HG03571 (cell line): ENCODE data around the gene PRR20G.
"Not testable (repeated sequence)": the region's sequence is repeated elsewhere in the genome, so short reads cannot be mapped to it uniquely, and the experiment has no call there.

Experiments used
- ATAC-seq: cut with Tn5 transposase; IDR thresholded peaks from one replicate; pipeline ENCODE4 v1.9.1; 2021; ENCODE audit not compliant: unreplicated experiment

Gene PRR20G

DNA sequence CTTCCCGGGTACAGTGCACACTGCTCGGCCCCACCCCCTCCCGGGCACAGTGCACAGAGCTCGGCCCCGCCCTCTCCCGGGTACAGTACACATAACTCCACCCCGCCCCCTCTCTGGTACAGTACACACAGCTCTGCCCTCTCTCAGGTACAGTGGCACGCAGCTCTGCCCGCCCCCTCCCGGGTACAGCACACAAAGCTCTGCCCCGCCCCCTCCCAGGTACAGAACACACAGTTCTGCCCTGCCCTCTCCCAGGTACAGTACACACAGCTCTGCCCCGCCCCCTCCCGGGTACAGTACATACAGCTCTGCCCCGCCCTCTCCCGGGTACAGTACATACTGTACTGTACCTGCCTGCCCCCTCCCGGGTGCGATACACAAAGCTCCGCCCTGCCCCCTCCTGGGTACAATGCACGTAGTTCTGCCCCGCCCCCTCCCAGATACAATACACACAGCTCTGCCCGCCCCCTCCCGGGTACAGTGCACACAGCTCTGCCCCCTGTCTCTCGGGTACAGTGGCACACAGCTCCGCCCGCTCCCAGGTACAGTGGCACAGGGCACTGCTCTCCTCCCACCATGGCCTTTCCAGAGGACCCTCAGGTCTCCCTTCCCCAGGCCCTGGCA is 16.4 kb upstream of the PRR20G start:
- ATAC-seq, result no peak

DNA sequence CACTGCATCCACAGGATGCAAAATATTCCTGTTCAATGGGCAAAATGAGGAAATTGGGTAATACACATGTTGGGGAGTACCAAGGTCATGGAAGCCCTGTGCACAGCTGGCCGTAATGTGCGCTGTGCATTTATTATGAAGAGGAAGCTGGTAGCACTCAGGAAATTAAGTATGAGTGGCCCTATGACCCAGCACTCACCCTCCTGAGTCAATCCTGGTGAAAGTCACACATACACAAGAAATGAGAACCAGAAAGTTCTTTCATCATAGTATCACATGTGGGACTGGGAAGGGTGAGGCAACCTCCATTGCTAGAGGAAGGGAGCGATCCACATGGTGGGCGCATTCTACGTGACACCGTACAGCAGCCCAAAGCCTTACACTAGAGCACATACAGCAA is 11.4 kb upstream of the PRR20G start:
- ATAC-seq, result no peak

DNA sequence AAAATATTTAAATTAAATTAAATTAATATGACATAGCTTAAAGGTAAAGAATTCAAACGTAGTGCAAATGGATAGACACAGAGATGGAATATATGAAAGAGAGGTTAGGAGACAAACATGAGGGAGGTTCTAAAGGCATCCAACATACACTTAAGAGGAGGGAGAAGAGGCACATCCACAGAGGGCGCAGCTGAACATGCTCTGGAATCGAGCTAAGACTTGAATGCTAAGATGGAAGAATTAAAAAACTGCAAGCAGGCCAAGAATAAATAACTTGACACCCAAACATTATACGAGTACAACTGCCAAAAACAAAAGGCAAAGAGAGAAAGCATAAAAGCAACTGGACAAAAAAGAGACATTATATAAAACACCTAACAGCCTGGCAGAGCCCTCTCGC is 9.1 kb upstream of the PRR20G start:
- no peak for ATAC-seq

DNA sequence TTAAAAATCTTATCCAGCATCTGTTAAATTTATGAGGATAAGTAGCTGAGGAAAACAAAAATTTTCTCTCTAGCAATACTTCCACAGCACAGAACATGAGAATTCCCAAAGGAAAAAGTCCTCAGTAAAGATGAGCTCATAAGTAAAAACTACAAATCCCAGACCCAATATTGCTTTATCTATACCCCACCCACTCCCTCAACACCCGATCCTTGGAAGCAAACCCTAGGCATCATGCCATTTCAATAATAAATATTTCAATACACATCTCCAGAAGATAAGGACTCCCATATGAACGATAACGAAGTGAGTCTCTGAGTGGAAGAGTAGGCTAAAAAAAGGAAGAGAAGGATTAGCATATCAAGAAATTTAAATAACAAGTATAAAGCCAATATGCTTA is 8.3 kb upstream of the PRR20G start:
- no peak for ATAC-seq

DNA sequence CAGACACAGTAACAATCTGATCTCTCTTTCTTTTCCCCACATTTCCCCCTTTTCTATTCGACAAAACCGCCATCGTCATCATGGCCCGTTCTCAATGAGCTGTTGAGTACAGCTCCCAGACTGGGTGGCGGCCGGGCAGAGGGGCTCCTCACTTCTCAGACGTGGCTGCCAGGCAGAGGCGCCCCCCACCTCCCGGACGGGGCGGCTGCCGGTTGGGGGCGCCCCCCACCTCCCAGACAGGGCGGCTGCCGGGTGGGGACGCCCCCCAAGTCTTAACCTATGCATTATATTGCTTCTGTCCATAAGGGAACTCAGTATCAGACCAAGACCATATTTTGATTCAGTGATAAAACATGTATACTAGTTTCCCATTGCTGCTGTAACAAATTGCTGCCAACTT is 5.8 kb upstream of the PRR20G start:
- ATAC-seq, result not testable (repeated sequence)

DNA sequence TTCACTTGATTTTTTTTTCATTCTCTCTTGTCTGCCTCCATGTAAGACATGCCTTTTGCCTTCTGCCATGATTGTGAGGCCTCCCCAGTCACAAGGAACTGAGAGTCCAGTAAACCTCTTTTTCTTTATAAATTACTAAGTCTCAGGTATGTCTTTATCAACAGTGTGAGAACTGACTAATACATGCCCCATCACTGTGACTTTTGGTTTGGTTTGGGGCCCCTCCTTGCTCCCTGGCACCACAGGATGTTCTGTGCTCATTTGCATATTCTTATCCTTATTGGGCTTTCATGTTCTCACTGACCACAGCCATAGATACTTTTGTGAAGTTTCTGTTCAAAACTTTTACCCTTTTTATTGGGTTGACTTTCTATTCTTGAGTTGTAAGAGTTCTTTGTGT is 3.8 kb upstream of the PRR20G start:
- no peak for ATAC-seq

DNA sequence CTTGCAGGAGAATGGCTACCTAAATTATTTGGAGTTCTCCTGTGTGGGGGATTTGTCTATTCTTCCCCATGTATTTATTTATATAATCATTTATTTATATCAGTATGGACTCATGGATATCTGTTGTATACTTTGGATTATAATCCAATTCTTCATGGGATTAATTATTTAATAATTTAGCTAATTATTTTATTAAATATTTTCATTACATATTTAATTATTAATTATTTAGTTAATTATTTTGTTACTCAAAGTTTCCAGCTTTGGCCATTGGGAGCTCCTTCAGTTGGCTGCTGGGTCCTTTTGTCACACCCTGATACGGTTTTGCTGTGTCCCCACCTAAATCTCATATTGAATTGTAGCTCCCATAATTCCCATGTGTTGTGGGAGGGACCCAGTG is 3.3 kb upstream of the PRR20G start:
- no peak for ATAC-seq

DNA sequence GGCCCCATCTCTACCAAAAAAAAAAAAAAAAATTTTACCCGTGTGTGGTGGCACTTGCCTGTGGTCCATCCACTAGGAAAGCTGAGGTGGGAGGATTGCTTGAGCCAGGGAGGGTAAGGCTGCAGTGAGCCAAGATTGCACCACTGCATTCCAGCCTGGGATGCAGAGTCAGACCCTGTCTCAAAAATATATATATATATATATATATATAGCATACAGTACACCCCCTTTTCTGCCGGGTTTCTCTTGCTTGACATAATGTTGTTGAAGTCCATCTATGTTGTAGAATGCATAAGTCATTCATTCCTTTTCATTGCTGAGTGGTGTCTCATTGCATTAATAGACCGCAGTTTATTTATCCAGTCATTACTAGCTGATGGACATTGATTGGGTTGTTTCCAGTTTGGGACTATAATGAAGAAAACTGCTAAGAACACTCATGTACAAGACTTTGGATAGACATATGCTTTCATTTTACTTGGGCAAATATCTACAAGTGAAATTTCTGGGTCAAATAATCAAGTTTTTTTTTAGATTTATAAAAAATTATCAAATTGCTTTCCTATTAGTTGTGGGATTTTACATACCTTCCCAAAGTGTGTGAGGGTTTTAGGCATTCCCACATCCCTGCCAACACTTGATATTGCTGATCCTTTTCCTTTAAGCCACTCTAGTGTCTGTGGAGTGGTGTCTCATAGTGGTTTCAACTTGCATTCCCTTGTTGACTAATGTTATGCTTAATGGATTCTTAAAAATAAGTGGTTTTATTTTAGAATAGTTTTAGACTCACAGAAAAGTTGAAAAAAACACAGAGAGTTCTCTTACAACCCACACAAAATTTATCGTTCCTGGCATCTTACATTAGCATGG is 2.1 kb upstream of the PRR20G start:
- no peak for ATAC-seq

DNA sequence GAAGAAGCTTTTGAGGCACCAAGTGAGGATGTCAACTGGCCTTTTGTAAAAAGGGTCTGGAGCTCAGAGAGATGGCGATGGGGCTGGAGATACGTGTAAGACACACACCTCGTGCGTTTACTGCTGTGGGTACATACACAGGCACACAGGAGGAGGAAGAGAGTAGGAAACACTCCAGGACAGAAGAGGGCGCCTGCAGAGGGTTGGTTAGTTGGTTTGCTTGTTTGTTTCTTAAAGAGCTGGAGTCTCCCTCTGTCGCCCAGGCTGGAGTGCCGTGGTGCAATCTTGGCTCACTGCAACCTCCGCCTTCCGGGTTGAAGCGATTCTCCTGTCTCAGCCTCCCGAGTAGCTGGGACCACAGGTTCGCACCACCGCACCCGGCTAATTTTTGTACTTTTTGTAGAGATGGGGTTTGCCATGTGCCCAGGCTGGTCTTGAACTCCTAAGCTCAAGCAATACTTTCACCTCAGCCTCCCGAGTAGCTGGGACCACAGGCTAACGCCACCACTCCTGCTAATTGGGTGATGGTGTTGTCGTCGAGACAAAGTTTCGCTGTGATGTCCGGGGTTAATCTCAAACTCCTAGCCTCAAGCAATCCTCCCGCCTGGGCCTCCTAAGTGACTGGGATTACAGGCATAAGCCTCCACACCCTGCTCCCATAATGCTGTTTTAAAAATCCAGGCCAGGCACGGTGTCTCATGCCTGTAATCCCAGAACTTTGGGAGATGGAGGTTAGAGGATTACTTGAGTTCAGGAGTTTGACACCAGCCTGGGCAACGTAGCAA is 1.3 kb upstream of the PRR20G start:
- ATAC-seq, result no peak

DNA sequence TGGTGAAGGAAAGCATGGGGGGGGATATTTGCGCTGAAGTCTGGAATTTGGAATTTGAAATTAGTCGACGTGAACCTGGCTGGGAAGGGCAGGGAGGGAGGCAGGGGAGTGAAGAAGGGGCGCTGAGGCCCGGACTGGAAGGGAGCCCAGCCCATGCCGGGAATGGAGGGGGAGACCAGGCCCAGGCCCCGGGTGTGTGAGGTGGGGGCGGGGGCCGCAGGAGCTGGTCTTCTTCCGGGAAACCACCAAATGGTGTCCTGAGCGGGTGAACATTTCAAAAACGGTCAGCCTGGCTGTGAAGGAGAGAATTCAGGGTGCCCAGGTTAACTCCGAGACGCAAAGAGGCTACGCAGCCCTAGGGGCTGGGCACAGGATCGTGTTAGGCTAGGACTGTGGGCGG is 497 bp upstream of the PRR20G start:
- no peak for ATAC-seq

DNA sequence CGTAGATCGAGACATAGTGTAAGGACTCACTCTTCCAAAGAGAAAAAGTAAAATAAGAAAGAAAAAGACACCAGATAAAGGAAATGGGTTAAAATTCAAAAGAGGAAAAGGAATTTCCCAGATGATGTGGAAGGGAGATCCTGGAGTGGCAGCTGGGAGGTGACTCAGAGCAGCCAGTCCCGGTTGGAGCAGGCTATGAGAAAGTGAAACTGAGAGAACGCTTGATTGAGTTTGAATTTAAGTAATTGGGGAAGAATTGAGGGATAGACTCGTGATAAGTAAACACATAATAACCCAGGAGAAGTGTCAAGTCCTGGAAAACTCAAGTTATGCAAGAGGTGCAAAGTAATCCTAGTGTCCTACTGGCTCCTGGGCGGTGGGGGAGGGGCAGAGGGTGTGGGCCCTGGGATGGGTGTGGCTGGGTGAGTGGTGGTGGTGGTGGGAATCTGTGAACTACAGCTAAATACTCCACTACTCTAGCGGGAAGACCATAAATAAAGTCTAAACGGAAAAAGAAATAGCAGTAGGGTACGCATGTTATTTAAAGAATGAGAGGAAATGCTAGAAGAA is 1.2 kb downstream of the PRR20G start:
- no peak for ATAC-seq

DNA sequence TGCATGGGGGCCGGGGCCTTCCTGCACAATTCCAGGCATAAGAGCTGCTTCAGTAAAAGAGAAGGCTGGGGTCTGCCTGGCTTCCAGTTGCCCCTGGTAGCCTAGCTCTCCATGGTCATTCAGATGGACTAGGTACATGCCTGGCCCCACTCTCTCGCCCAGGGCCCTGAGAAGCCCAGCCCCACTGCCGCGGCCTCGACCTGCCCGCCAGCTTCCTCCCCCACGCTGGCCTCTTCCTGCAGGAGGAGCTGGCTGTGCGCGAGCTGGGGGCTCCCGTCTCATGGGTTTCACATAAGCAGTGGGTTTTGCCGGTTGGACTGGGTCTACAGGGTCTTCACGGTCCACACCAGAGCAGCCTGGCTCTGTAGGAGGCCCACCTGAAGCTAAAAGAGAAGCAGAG is 3.6 kb downstream of the PRR20G start:
- ATAC-seq, result no peak

DNA sequence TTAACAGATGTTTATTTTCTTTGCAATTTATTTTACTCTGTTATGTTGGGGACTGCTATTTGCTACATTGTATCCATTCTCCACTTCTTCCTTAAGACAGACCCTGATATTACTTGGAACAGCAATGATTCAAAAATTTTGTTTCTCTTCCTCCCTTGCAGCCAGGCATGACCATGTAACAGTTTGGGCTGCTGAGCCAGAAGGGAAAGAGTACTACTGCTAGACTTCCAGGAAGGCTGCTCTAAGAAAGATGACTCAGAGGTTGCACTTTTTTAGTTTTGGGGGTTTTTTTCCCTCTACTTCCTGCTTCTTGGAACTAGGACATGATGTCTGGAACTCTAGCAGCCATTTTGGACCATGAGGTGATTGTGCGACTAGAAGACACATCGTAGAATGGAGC is 10.3 kb downstream of the PRR20G start:
- ATAC-seq, result no peak

DNA sequence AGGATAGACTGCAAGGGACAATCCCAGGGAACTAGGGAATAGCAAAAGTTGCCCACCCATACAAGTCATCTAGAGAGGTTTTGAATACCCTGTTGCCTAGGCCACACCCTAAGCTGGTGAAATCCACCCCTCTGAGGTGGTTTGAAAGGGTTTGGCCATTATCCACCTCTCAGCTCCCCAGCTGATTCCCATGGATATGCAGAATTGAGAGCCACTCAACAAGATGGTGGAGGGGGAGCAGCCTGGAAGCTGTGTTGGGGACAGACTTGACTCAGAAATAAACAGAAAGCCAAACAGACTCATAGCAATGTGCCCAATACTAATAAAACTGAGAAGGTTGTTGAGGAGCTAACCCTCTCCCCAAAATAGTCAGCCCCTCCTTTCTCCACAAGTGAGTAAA is 10.9 kb downstream of the PRR20G start:
- ATAC-seq, result no peak

DNA sequence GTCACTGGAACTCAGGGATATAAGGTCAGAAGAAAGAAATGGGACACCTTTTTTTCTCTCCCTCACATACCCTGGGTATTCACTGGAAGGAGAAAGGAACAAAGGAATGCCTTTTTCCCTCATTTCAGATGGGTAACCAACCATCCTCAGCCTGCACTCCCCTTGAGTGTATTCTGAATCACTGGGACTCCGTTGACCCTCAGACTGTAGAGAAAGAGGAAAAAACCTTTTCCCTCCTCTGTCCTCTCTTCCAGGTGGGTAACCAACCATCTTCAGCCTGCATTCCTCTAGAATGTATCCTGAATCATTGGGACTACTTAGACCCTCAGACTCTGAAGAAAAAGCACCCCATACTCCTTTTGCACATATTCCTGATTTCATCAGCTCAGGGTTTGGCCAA is 11.4 kb downstream of the PRR20G start:
- no peak for ATAC-seq

DNA sequence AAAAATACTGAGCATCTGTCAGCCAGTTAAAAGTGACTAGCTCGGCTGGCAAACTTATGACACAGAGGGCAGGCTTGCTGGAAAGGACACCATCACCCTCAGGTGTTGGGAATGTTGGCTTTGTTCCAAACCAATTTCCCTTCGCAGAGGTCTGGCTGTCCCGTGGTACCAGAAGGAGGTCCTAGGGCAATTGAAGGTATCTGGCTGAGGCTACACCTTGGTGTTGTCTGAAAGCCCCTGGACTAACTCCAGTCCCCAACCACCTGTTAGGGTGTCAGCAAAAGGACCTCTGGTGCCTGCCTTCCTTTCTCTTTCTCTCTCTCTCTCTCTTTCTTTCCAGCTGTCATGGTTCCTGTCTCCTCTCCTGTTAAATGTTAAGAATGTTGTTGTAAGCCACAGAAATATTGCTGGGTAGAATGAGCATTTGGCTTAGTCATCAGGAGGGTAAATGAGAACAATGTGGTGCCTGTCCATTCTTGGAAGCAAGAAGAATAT is 12.5 kb downstream of the PRR20G start:
- ATAC-seq, result no peak

DNA sequence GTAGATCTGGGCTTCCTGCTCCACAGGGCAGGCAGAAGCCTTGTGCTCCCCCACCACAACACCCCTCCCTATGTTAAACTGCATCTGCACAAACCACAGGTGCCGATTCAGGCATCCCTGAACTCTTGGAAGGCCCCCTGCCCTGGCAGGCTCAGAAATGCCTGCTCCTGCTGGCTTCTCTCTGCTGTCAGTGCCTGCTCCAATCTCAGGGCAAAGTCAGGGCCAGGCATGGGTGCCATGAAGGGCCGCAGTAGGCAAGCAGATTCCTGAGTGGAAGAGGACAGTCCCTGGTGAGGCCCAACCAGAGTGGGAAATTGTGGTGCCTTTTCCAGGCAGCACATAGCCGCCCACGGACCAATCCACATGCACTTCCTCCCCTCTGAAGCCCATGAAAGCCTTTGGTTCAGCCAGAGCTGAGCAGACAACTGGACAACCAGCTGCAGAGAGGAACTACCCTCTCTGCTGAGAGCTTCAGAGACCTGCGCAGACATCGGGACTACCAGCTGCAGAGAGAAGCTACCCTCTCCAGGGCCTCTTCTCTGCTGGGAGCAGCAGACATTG is 13.6 kb downstream of the PRR20G start:
- ATAC-seq, result no peak

DNA sequence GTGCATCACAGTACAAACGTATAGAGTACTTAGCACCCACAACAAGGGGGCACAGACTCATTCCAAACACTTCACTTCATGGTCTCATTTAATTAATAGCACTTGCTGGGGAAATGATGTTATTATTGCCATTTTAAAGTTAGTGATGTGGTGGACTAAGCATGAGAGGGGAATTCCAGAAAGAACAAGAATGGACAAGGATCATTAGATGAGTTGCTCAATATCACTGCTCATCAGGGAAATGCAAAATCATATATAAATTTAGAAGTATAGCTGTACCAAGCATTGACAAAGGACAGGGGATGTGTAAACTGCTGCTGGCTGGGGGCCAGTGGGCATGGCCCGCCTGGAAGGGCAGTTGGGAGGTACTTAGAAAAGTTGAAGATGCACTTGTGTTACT is 14.6 kb downstream of the PRR20G start:
- ATAC-seq, result no peak

DNA sequence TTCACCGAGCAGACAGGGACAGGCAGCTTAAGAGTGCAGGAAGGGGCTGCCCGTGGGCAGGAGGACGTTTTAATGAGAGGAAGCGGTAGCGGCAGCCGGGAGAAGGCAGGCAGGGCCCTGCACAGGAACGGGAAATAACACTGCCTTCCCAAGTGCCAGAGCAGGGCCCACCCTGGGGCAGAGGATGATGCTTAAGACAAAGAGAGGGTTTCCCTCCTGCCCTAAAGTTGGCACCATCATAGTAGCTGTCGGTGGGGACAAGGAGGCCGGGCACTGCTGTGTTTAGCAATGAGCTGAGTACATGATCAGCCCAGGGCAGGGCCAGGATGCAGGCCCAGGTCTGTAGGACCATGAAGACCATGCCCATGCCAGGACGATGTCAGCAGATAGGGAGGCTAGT is 21.7 kb downstream of the PRR20G start:
- no peak for ATAC-seq

DNA sequence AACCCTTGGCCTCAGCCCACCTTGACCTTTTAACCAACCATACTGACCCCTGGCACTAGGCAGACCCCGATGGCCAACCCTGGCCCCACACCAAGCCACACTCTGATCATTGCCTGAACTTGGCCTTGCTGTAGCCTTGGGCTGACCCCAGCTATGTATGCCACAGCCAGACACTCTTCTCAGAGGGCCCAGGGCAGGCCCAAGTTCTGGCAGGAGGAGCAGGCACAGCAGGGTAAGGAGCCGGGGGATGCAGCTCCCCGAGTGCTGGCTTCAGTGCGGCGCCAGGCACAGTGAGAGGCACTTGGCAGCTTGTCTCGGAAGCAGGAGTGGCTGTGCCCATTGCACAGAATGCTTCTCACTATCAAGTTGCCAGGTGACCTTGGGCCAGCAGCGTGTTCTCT is 22.3 kb downstream of the PRR20G start:
- ATAC-seq, result no peak
